Measurements from ENCODE around the gene TRIM47. TPM values are rescaled to one million over a fixed set of nuclear protein-coding genes. Genes with fewer than 3 reads are reported as not detected.

Gene TRIM47
- total and polyA plus RNA-seq, 2 of the 13 experiments (the other 11 are each of a cell fraction or from before 2014, with no cell fraction given): 33.5 to 82.0 TPM

DNA sequence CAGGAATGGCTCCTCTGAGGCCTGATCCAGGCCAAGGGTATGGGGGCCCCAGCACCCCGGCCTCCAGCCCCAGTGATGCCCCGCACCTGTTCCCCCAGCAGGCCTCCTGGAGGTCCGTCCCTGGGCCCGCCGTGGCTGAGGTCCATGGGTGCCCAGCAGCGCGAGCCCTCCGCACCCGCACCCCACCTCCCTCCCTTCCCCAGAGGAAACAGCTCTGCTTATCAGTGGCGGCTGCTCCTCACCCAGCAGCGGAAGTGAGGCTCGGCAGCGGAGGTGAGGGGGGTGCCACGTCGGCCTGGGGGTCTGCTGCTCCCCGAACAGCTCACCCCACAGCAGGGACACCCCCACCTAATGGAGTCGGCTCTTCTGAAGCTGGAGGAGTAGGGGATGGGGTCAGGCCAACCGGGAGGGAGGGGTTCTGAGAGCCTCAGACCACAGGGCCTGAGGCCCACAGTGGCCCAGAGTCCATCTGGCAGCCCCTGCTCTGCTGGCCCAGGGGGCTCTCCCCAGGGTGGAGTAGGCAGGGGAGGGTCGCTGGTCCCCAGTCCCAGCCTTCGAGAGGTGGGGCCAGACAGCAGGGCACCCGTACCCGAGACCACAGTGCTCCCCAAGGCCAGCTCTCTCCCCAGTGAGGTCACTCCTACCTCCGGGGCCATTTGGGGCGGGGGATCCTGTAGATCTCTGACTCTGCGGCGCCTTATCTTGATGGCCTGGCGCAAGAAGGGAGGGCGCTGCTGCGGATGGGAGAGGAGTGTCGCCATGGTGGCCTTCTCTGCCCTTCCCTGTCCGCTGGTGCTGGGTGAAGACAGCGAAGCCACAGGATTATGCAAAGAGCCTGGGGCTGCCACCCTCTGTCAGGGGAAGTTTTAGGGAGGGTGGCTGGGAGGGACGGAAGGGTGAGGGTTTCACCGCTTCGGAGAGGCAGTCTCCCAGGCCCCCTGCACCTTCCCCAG, 34.5 kb downstream of the TRIM47 start, which contains the start of gene UNC13D (continued):
- TF ChIP-seq JUNB (CRISPR knock-in tag; IDR thresholded peaks at IDR 0.05; ENCODE audit: borderline replicate concordance) (no peak), ZNF446 (CRISPR knock-in tag; IDR thresholded peaks at IDR 0.05) (0 out of 2 replicates have a peak, but pooled peaks have one; percentile 34), CBX2 (IDR thresholded peaks at IDR 0.05; ENCODE audit: low read depth, low read length) (no peak), CBX2 (CRISPR knock-in tag; IDR thresholded peaks at IDR 0.05; ENCODE audit: low read depth) (no peak), ZNF883 (CRISPR knock-in tag; IDR thresholded peaks at IDR 0.05; ENCODE audit: not compliant biosample characterization) (no peak), ZNF674 (CRISPR knock-in tag; IDR thresholded peaks at IDR 0.05; ENCODE audit: low read depth) (no peak), SAFB2 (CRISPR knock-in tag; IDR thresholded peaks at IDR 0.05; ENCODE audit: borderline replicate concordance, low read depth) (no peak), YEATS2 (CRISPR knock-in tag; IDR thresholded peaks at IDR 0.05; ENCODE audit: borderline replicate concordance) (peak; percentile 9; the same call in 1 of the 2 replicates), HIVEP1 (CRISPR knock-in tag; IDR thresholded peaks at IDR 0.05) (peak; percentile 13; the same call in 1 of the 2 replicates), SALL1 (CRISPR knock-in tag; IDR thresholded peaks at IDR 0.05) (no peak; the same call in 1 of the 2 replicates), ZNF598 (CRISPR knock-in tag; IDR thresholded peaks at IDR 0.05; ENCODE audit: borderline replicate concordance) (peak; percentile 50; the same call in 1 of the 2 replicates), ZNF260 (CRISPR knock-in tag; IDR thresholded peaks at IDR 0.05; ENCODE audit: borderline replicate concordance, low read depth) (no peak), ZBTB7B (CRISPR knock-in tag; IDR thresholded peaks at IDR 0.05) (peak; percentile 76), ISL2 (CRISPR knock-in tag; IDR thresholded peaks at IDR 0.05) (peak; percentile 21; the same call in 1 of the 2 replicates), HNRNPUL1 (IDR thresholded peaks at IDR 0.05; ENCODE audit: low read depth, low read length) (no peak), ZNF605 (CRISPR knock-in tag; IDR thresholded peaks at IDR 0.05) (0 out of 2 replicates have a peak, but pooled peaks have one; percentile 26), ARHGAP35 (CRISPR knock-in tag; IDR thresholded peaks at IDR 0.05; ENCODE audit: borderline replicate concordance) (peak; percentile 20; the same call in 1 of the 2 replicates), ZNF629 (CRISPR knock-in tag; conservative IDR thresholded peaks at IDR 0.05) (0 out of 2 replicates have a peak, but pooled peaks have one; percentile 7), ZNF337 (CRISPR knock-in tag; IDR thresholded peaks at IDR 0.05; ENCODE audit: borderline replicate concordance, low read depth) (peak; percentile 78; the same call in 1 of the 2 replicates), NCOA5 (CRISPR knock-in tag; IDR thresholded peaks at IDR 0.05) (no peak), ZNF510 (CRISPR knock-in tag; IDR thresholded peaks at IDR 0.05; ENCODE audit: low read depth) (0 out of 2 replicates have a peak, but pooled peaks have one; percentile 69)
- TF ChIP-seq, protein P1, sequence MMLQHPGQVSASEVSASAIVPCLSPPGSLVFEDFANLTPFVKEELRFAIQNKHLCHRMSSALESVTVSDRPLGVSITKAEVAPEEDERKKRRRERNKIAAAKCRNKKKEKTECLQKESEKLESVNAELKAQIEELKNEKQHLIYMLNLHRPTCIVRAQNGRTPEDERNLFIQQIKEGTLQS (CRISPR knock-in tag; IDR thresholded peaks at IDR 0.05): peak; percentile 22; the same call in 1 of the 2 replicates
- TF ChIP-seq, protein P2, sequence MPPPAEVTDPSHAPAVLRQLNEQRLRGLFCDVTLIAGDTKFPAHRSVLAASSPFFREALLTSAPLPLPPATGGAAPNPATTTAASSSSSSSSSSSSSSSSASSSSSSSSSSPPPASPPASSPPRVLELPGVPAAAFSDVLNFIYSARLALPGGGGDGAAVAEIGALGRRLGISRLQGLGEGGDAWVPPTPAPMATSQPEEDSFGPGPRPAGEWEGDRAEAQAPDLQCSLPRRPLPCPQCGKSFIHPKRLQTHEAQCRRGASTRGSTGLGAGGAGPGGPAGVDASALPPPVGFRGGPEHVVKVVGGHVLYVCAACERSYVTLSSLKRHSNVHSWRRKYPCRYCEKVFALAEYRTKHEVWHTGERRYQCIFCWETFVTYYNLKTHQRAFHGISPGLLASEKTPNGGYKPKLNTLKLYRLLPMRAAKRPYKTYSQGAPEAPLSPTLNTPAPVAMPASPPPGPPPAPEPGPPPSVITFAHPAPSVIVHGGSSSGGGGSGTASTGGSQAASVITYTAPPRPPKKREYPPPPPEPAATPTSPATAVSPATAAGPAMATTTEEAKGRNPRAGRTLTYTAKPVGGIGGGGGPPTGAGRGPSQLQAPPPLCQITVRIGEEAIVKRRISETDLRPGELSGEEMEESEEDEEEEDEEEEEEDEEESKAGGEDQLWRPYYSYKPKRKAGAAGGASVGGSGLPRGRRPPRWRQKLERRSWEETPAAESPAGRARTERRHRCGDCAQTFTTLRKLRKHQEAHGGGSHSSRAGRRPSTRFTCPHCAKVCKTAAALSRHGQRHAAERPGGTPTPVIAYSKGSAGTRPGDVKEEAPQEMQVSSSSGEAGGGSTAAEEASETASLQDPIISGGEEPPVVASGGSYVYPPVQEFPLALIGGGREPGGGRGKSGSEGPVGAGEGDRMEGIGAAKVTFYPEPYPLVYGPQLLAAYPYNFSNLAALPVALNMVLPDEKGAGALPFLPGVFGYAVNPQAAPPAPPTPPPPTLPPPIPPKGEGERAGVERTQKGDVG (CRISPR knock-in tag; IDR thresholded peaks at IDR 0.05; ENCODE audit: borderline replicate concordance): peak; percentile 85
- TF ChIP-seq, protein P3, sequence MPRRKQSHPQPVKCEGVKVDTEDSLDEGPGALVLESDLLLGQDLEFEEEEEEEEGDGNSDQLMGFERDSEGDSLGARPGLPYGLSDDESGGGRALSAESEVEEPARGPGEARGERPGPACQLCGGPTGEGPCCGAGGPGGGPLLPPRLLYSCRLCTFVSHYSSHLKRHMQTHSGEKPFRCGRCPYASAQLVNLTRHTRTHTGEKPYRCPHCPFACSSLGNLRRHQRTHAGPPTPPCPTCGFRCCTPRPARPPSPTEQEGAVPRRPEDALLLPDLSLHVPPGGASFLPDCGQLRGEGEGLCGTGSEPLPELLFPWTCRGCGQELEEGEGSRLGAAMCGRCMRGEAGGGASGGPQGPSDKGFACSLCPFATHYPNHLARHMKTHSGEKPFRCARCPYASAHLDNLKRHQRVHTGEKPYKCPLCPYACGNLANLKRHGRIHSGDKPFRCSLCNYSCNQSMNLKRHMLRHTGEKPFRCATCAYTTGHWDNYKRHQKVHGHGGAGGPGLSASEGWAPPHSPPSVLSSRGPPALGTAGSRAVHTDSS (CRISPR knock-in tag; conservative IDR thresholded peaks at IDR 0.05): no peak

Data from HepG2 (cell line).